Activated T-cell treated with anti-CD3 and anti-CD28 coated beads, Interleukin-2, amount 50 U/mL, for 1 hour (primary cell): ENCODE measurements around the gene PCNP.
"Not testable (repeated sequence)": the region's sequence is repeated elsewhere in the genome, so short reads cannot be mapped to it uniquely, and the experiment has no call there.

ENCODE experiments used
- DNase-seq: peaks from one replicate; pipeline ENCODE4 v3.0.0-alpha.2; 2020

Gene PCNP

GRCh38 chr3:101567528-101568317 lies 6.3 kb upstream of the PCNP start:
- no peak for DNase-seq

- no peak for DNase-seq
Observed at GRCh38 chr3:101571028-101571895, 2.7 kb upstream of the PCNP start.

- no peak for DNase-seq
Observed at GRCh38 chr3:101574388-101575112, 570 bp downstream of the PCNP start.

- DNase-seq: no peak
Observed at GRCh38 chr3:101577286-101577685, 3.3 kb downstream of the PCNP start.

- no peak for DNase-seq
Observed at GRCh38 chr3:101588616-101589015, 14.6 kb downstream of the PCNP start.

GRCh38 chr3:101591071-101591470 lies 17.1 kb downstream of the PCNP start:
- DNase-seq: no peak

- no peak for DNase-seq
Observed at GRCh38 chr3:101602731-101603130, 28.8 kb downstream of the PCNP start.

- DNase-seq: no peak
Observed at GRCh38 chr3:101603184-101603583, 29.2 kb downstream of the PCNP start.

- DNase-seq: not testable (repeated sequence)
Observed at GRCh38 chr3:101605398-101605797, 31.4 kb downstream of the PCNP start.

- no peak for DNase-seq
Observed at GRCh38 chr3:101611023-101611422, 37.0 kb downstream of the PCNP start.

- not testable (repeated sequence) for DNase-seq
Observed at GRCh38 chr3:101613014-101613413, 39.0 kb downstream of the PCNP start.

GRCh38 chr3:101615525-101615924 lies 41.5 kb downstream of the PCNP start:
- no peak for DNase-seq

- DNase-seq: no peak
Observed at GRCh38 chr3:101617478-101617877, 43.5 kb downstream of the PCNP start.

- no peak for DNase-seq
Observed at GRCh38 chr3:101618726-101619125, 44.7 kb downstream of the PCNP start.

GRCh38 chr3:101619734-101620133 lies 45.8 kb downstream of the PCNP start:
- DNase-seq: no peak

- DNase-seq: no peak
Observed at GRCh38 chr3:101623656-101624055, 49.7 kb downstream of the PCNP start.

- no peak for DNase-seq
Observed at GRCh38 chr3:101624857-101625256, 50.9 kb downstream of the PCNP start.

GRCh38 chr3:101625879-101626278 lies 51.9 kb downstream of the PCNP start:
- DNase-seq: no peak

- DNase-seq: no peak
Observed at GRCh38 chr3:101629219-101629618, 55.2 kb downstream of the PCNP start.

GRCh38 chr3:101631098-101631796 lies 57.3 kb downstream of the PCNP start:
- DNase-seq: no peak

- DNase-seq: not testable (repeated sequence)
Observed at GRCh38 chr3:101631959-101632358, 58.0 kb downstream of the PCNP start.

- no peak for DNase-seq
Observed at GRCh38 chr3:101632586-101632985, 58.6 kb downstream of the PCNP start.

- no peak for DNase-seq
Observed at GRCh38 chr3:101633186-101633585, 59.2 kb downstream of the PCNP start.
